Stimulated activated memory B cell treated with anti-CD40 and anti-IgM and Interleukin-4, amounts not matched to agents 10 μg/mL and 1 μg/mL and 100 μg/mL, for 72 hours (primary cell): Measurements from ENCODE around the gene PTPRR.

Experiments used
- ATAC-seq: fragments of 150-1000 bp; cut with Tn5 transposase; 2 replicates; pipeline ENCODE4 v1.10.0; 2021
- H3K27ac Mint-ChIP-seq: one replicate; pipeline ENCODE4 v1.8.0; 2022; ENCODE audit warnings: mild to moderate bottlenecking, mixed read lengths
- H3K27me3 Mint-ChIP-seq: one replicate; pipeline ENCODE4 v1.8.0; 2022; ENCODE audit warnings: mixed read lengths
- H3K36me3 Mint-ChIP-seq: one replicate; pipeline ENCODE4 v1.8.0; 2022; ENCODE audit warnings: mixed read lengths
- H3K4me1 Mint-ChIP-seq: one replicate; pipeline ENCODE4 v1.8.0; 2022; ENCODE audit warnings: mixed read lengths
- H3K4me3 Mint-ChIP-seq: one replicate; pipeline ENCODE4 v1.8.0; 2022; ENCODE audit warnings: mild to moderate bottlenecking, moderate library complexity, mixed read lengths
- H3K9me3 Mint-ChIP-seq: one replicate; pipeline ENCODE4 v1.8.0; 2022; ENCODE audit warnings: mixed read lengths

The PTPRR gene

DNA sequence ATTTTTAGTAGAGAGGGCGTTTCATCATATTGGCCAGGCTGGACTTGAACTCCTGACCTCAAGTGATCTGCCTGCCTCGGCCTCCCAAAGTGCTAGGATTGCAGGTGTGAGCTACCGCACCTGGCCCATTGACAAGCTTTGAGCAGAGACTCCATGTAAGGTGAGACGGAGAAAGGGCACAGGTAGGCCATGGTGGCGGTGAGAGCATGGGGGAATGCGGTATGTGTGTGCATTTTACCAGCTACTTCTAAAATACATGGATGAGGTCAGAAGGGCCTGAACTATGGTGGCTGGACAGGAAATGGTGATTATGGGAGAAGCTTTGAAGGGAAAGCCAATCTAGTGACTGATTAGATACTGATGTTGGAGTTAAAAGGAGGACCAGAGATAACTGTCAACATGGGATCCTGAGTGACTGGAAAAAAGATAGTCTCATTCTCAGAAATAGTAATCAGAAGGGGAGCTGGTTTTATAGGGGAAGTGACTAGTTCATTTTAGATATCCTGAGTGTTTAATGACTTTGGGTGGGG is 261.4 kb downstream of the PTPRR start:
- Mint-ChIP-seq H3K9me3 (no peaks in the 10 kb centered on the region), H3K36me3 (no peaks in the 10 kb centered on the region), H3K27me3 (no peaks in the 10 kb centered on the region), H3K27ac (no peak overlapping the region), H3K4me3 (no peak overlapping the region), H3K4me1 (peaks cover 9% of the 10 kb centered on the region)
- ATAC-seq = no peak

DNA sequence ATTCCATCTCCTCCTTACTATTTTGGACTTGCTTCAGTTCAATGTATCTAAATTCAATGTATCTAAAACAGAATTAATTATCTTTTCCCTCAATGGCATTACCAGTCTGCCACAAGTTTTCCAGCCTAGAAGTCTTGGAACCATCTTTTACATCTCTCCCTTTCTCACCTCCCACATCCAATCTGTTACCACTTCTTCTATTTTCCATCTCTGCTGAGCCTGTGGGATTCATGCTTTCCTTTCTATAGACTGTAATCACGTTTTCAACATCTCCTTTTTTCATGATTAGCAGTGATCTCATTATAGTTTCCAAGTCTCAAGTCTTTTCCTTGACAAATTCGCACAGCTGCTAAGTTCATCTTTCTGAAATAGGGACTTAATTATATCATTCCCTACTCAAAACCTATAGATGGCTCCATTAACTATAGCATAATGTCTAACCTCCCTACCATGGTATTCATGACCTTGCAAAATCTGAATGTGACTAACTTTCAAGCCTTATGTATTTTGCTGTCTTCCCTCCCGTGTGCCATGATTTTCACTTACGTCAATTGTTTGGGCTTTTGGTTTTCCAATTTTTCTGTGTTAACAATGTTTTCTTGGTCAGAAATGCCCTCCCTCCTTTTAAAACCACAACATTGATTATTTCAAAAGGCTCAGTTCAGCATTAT is 262.8 kb downstream of the PTPRR start:
- Mint-ChIP-seq H3K27ac (no peak overlapping the region), H3K4me3 (no peak overlapping the region), H3K36me3 (no peaks in the 10 kb centered on the region), H3K9me3 (no peaks in the 10 kb centered on the region), H3K27me3 (no peaks in the 10 kb centered on the region), H3K4me1 (peaks cover 9% of the 10 kb centered on the region)
- no peak for ATAC-seq

DNA sequence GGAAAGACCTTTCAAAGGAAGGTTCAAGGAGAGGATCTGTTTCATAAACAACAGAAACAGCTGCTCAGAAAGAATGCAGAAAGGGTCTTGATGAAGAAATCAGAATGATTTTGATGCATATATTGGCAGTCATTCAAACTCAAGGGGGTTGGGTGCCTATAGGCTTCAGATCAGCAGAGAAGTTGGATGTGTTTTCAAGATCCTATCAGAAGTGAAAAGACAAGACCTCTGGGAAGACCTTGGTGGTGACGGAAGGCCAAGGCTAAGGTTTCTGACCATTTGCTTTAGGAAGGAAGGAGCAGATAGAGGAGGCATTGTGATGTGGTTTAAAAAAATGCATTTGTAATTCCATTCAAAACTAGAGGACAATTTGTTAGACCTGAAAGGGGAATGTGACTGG is 268.1 kb downstream of the PTPRR start:
- no peak overlapping the region for H3K4me3 Mint-ChIP-seq
- H3K27me3 Mint-ChIP-seq = no peaks in the 10 kb centered on the region
- no peak overlapping the region for H3K27ac Mint-ChIP-seq
- H3K36me3 Mint-ChIP-seq = no peaks in the 10 kb centered on the region
- H3K9me3 Mint-ChIP-seq = no peaks in the 10 kb centered on the region
- H3K4me1 Mint-ChIP-seq = no peaks in the 10 kb centered on the region
- ATAC-seq = no peak

DNA sequence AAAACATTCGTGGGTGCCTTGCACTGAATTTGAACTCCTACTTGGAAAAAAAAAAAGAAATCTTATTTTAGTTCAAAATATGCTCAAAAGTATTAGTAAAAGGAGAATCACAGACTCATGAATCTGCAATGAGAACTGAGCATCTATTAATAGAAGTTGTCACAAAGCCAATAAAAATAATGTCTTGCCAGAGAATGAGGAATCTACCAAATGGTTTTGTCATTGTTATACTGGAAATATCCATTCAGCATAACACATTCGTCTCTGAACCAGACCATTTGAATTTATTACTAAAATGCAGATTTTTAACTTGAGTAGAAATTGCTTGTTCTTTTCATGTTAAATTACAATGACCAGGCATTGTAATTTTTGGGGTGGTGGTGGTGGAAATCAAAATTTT is 271.7 kb downstream of the PTPRR start:
- Mint-ChIP-seq H3K9me3 (no peaks in the 10 kb centered on the region), H3K27ac (no peak overlapping the region), H3K27me3 (no peaks in the 10 kb centered on the region), H3K4me3 (no peak overlapping the region), H3K36me3 (no peaks in the 10 kb centered on the region), H3K4me1 (no peaks in the 10 kb centered on the region)
- no peak for ATAC-seq

DNA sequence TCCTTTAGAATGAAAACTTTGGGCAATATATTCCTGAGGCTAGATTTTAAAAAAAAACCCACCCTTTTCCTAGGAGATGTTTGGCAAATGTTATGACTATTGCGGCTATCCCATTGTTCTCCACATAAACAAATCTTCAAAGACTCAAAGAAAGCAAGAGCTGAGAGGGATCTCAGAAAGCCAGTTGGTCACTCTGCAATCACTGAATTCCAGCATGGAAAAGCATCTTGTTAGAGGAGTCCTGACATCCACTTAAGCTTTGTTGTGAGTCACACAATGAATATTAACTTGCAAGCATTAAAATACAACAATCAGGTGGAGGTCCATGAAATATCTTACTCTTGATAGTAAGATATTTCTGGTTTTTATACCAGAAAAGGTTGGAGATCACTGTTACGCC is 272.3 kb downstream of the PTPRR start:
- Mint-ChIP-seq H3K9me3 (no peaks in the 10 kb centered on the region), H3K27me3 (no peaks in the 10 kb centered on the region), H3K27ac (no peak overlapping the region), H3K36me3 (no peaks in the 10 kb centered on the region), H3K4me1 (no peaks in the 10 kb centered on the region), H3K4me3 (no peak overlapping the region)
- no peak for ATAC-seq

DNA sequence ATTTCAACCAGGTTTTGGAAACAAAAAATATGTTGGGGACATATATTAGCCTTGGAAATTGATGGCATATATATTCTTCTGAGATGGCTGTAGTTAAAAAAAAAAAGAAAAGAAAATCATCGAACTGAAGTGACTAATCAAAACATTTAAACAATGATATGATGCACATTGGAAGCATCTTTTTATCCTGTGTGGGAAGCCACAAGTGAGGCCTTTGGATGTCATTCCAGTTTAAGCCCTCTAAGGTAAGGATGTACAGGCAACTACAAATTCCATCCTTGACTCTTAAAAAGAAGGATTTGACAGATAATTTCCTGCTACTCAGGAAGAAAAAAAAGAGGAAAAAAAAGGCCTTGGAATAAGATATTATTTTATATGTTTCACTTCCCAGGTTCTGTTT is 273.7 kb downstream of the PTPRR start:
- Mint-ChIP-seq H3K9me3 (no peaks in the 10 kb centered on the region), H3K4me1 (no peaks in the 10 kb centered on the region), H3K36me3 (no peaks in the 10 kb centered on the region), H3K27ac (no peak overlapping the region), H3K27me3 (peaks cover 6% of the 10 kb centered on the region), H3K4me3 (no peak overlapping the region)
- no peak for ATAC-seq

DNA sequence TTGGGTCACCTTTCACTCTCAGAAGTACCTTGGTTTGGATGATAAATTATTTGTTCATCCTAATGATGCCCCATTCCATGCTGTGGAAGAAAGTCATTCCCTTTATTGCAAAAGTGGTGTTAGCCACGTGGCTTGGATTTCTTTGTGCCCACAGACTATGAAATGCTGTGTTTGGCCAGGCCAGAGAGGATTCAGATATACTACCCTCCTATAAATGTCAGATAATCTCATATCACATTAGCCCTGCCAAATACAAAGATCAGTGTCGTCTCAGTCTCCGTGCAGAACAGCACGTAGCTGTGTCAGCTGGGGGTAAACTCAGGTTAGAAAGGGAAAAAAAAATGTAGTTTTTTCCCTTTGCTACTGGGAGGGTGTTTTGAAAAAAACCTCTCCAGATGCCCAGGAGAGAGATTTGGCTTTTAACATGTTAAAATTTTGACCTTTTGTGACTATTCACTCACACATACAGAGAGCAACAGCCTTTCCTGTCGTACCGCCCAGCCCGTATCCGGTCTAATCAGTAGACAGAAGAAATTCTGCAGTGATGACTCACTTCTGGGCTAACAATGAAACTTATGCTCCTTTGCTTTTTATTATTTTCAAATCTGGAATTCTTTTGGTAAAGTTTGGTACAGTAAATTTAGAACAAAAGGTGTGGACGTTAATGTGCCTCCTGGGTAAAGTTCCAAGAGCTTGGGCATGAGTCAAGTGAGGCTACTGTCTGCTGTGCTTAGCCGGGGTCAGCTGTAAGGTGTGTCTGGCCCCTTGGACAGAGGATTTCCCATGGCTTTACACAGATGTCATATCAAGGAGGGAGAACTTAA is 274.8 kb downstream of the PTPRR start:
- no peaks in the 10 kb centered on the region for H3K36me3 Mint-ChIP-seq
- H3K4me1 Mint-ChIP-seq = no peaks in the 10 kb centered on the region
- no peaks in the 10 kb centered on the region for H3K9me3 Mint-ChIP-seq
- no peak overlapping the region for H3K4me3 Mint-ChIP-seq
- peaks cover 12% of the 10 kb centered on the region for H3K27me3 Mint-ChIP-seq
- no peak overlapping the region for H3K27ac Mint-ChIP-seq
- ATAC-seq = no peak

DNA sequence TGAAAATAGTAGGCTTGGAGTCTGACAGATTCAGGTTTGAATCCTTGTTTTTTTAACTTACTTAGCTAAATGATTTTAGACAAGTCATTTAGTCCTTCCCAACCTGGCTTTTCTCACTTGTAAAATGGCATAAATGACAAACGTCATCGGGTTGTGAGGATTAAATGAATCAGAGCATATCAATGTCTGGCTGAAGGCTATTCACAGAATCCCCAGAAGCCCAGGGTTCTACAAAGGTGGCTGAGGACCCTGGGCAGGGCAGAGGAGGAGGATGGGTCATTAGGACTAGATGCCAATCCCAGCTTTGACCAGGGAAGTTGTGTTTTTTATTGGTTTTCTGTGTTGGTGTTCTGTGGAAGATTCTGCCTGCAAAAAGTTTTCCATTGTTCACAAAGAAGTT is 275.7 kb downstream of the PTPRR start:
- no peak overlapping the region for H3K4me3 Mint-ChIP-seq
- H3K4me1 Mint-ChIP-seq = no peaks in the 10 kb centered on the region
- H3K27ac Mint-ChIP-seq = no peak overlapping the region
- H3K9me3 Mint-ChIP-seq = no peaks in the 10 kb centered on the region
- no peak for ATAC-seq
- H3K36me3 Mint-ChIP-seq = no peaks in the 10 kb centered on the region
- peaks cover 12% of the 10 kb centered on the region for H3K27me3 Mint-ChIP-seq

DNA sequence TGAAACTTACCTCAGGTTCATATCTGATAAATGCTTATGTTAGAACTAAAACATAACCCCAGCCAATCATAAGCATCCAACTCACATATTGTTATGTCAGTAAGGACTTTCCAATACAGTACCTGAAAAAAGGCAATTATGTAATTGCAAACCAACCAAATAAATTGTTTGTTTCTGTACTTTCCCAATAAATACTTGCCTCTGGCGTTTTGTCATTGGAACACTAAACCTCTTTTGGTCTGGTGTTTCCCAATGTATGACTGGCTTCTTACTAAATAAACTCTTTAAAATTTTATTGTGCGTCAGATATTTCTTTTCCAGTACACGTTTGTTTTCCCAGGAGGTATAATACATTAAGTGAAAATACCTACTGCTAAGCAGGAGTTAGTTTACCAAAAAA is 276.6 kb downstream of the PTPRR start:
- Mint-ChIP-seq H3K36me3 (no peaks in the 10 kb centered on the region), H3K27ac (no peak overlapping the region), H3K4me1 (no peaks in the 10 kb centered on the region), H3K9me3 (no peaks in the 10 kb centered on the region), H3K27me3 (peaks cover 12% of the 10 kb centered on the region), H3K4me3 (no peak overlapping the region)
- ATAC-seq = no peak

DNA sequence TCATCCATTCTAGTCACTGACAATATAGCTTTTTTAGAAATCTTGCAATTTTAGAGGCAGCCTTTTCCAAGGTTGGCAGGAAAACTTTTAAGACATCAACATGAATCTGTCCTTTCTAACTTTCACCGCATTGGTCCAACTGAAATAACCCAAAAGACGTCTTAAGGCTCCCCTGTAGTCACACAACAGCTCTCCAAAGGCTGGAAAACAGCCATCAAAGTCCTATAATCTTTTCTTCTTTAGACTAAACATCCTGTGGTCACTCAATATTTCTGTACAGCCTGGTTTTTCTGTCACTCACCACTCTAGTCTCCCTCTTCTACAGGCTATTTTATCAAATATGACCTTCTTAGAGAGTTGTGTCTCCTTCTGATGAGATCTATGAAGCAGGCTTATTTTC is 278.8 kb downstream of the PTPRR start:
- ATAC-seq = no peak
- H3K9me3 Mint-ChIP-seq = no peaks in the 10 kb centered on the region
- H3K4me3 Mint-ChIP-seq = no peak overlapping the region
- H3K36me3 Mint-ChIP-seq = no peaks in the 10 kb centered on the region
- H3K4me1 Mint-ChIP-seq = no peaks in the 10 kb centered on the region
- peaks cover 12% of the 10 kb centered on the region for H3K27me3 Mint-ChIP-seq
- no peak overlapping the region for H3K27ac Mint-ChIP-seq

DNA sequence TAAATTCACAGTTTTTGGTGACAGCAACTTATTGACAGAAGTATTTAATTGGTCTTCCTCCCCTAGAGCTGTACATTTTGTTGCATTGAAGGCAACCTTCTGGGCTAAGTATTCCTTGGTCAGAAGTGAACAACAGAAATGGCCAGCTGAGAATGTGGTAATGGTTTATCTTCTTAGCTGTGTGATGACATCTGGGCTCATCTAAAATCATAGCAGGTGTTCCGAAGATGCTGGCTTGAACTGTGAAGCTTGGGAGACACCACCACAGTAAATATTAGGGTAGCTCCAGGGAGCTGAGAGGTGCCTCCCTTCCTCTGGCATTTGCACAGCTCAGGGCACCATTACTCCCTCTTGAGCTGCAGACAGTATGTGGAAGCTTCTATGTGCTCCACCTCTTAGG is 279.6 kb downstream of the PTPRR start:
- Mint-ChIP-seq H3K27me3 (peaks cover 12% of the 10 kb centered on the region), H3K4me3 (no peak overlapping the region), H3K27ac (no peak overlapping the region), H3K9me3 (no peaks in the 10 kb centered on the region), H3K4me1 (no peaks in the 10 kb centered on the region), H3K36me3 (no peaks in the 10 kb centered on the region)
- no peak for ATAC-seq

DNA sequence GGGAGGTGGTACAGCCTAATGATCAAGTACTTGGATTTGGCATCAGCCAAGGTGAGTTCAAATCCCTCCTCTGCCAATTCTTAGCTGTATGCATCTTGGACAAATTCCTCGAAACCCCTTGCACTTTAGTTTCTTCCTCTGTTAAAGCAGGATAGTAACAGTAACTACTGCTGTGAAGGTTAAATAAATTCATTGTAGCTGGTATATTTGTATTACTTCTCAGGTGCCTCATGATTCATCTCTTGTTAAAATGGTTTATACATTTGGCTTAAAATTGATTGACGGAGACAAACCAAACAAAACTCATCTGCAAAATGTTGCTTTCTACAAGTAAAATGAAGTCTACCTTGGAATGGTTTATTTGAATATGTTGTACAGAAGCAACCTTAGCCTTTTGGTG is 281.0 kb downstream of the PTPRR start:
- no peak for ATAC-seq
- Mint-ChIP-seq H3K9me3 (no peaks in the 10 kb centered on the region), H3K4me1 (no peaks in the 10 kb centered on the region), H3K4me3 (no peak overlapping the region), H3K27ac (no peak overlapping the region), H3K36me3 (no peaks in the 10 kb centered on the region), H3K27me3 (peaks cover 19% of the 10 kb centered on the region)

DNA sequence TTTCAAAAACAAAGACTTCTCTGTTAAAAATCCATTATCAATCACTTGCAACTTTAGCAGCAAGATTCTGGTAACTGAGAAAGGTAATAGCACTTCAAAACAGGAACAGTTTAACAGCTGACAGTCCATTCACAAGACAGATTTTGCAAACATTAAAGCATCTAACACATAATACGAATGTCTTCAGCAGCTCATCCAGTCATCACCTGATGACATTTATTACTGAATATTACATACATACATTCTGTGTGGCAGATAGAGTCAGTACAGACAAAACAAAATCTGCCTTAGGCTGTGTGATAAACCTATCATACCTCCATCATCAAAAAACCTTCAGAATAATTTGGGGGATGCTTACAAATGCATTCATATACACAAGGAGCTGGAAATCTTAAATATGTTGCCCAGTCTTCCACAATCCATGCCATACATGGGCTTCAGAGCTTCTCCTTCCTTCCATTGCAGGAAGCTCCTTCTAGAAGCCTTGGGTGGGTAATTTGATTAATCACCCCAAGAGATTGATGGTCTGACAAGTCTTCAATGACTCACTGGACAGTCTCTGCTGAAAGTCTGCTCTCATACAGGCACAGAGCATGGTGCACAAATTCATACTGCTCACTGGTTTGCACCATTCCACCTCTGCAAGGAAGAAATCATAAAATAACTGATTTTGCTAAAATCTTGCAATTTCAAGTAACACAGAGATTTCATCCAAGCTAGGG is 281.7 kb downstream of the PTPRR start:
- Mint-ChIP-seq H3K27me3 (peaks cover 19% of the 10 kb centered on the region), H3K4me1 (no peaks in the 10 kb centered on the region), H3K4me3 (no peak overlapping the region), H3K36me3 (no peaks in the 10 kb centered on the region), H3K9me3 (no peaks in the 10 kb centered on the region), H3K27ac (no peak overlapping the region)
- no peak for ATAC-seq

DNA sequence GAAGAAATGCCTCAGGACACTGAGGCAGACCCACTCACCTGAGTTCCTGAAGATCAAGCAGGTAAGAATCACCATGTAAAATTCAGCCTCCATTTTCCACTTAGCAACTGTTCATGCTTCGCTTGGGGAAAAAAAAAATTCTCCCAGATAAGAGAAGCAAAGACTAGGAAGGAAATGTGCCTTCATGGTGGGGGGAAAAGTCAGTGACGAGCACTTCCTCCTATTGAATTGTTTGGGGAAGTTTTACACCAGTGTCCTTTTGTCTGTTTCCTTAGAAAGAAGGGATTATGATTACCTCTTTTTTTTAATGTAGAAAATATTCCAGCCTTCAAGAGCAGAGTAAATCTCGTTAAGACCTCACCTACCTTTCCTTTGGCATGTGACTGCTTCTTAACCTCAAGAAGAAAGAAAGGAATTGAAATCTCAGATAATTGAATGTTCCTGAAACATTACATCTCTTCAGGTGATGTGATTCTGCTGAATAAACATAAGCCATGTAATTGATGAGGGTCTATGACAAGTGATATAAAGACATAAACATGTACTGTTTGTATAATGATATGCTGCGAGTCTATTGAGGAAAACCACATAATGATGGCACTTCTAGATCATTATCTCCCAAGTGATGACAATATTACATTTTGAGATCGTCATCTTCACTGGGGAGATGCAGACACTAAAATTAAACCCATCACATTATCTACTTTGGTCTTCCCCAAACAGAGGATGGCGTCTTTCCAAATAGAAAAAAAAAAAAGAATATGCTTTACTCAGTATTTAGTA is 283.0 kb downstream of the PTPRR start, which contains the start of gene PTPRB:
Gene PTPRB, minus strand, starts transcription at position 127 of the 783 bp plus-strand sequence. Its CDS starts 34 bp downstream, at position 93.
- no peaks in the 10 kb centered on the region for H3K4me1 Mint-ChIP-seq
- no peak for ATAC-seq
- H3K27ac Mint-ChIP-seq = no peak within 1 kb of the TSS
- H3K36me3 Mint-ChIP-seq = no peaks in the 10 kb centered on the region
- H3K4me3 Mint-ChIP-seq = no peak within 1 kb of the TSS
- no peaks in the 10 kb centered on the region for H3K9me3 Mint-ChIP-seq
- H3K27me3 Mint-ChIP-seq = peaks cover 19% of the 10 kb centered on the region

DNA sequence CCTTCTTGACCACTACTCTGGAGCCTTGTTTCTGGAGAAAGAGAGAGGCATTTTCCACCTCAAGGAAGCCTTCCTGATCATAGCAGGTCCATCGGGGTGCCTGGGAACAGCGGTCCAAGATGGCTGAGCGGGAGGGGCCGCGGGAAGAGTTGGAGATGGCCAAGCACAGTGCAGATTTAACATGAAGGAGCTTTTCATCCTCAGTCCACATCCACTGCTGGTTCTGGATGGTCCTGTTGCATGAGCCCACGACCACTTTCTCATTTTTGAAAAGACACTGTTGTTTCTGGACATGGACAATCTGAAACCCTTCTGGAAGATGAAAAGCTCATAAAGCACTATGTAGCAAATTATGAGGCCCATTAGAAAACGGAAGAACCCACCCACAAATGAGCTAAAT is 284.8 kb downstream of the PTPRR start:
- ATAC-seq = no peak
- Mint-ChIP-seq H3K36me3 (no peaks in the 10 kb centered on the region), H3K27ac (no peak overlapping the region), H3K4me3 (no peak overlapping the region), H3K27me3 (peaks cover 7% of the 10 kb centered on the region), H3K9me3 (no peaks in the 10 kb centered on the region), H3K4me1 (no peaks in the 10 kb centered on the region)
